Urothelium cell line (cell line): ENCODE measurements around the gene EIF6.
A peak's percentile ranks its signal among the peaks of the same experiment; 100 is the strongest.
"Not testable (repeated sequence)": the region's sequence is repeated elsewhere in the genome, so short reads cannot be mapped to it uniquely, and the experiment has no call there.

Experiments used
- DNase-seq: peaks from one replicate; pipeline ENCODE4 v3.0.0; 2011; ENCODE audit warnings: low spot score, mixed read lengths
- FAIRE-seq: peaks from 2 replicates; lab custom pipeline; 2011; peaks lifted over from hg19 to GRCh38; lab: Jason Lieb, UNC

Gene EIF6

GRCh38 chr20:35284267-35284991 lies at the start of gene EIF6:
EIF6 (minus strand) TSS chr20:35284772; CDS start chr20:35284487, 285 bp downstream.
- FAIRE-seq (no peak), DNase-seq (peak; percentile 94)

DNA sequence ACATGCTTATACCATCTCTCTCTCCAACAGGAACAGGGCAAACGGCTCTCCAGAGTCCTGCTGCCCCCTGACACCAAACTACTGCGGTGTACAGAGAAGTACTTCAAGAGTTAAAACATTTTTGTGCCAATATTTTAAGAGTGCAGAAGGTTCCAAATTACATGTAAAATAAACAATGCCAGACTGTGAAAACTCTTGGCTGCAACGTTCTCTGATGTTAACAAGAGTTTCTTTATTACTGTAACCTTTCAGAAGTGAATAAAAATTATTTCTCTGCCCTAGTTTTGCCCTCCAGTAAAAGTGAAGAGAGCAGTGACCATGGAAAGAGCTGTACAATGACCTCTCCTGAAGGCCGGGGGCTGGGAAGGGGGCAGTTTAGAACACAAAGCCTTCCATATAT lies 49.0 kb upstream of the EIF6 start:
- no peak for DNase-seq
- FAIRE-seq: no peak

DNA sequence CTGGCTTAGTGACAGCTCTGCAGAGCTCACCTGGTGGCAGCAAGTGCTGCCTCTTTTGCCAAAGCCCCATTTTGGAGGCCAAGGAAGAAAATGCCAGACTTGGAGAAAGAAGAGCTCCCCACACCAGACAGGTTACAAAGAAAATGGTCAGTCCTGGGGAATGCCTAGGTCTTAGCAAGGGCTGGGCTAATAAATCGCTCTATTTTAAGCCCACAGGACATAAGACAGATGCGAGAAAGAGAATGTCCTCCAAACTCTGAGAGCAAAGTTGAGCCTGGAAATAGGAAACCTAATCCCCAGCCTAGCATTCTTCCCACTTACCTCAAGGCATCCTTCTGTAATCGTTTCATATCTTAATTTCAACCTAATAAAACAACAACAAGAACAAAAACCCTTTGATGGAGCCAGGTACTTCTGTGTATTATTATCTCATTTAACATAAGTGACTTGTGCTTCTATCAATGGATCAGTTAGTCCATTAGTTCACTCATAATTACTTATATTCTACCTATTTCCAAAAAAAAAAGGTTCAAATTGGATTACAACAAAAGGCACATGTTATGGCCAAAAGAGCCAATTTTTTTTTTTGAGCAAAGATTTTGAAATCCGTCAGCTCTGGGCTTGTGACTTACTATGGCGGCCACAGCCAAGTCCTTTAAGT lies 48.1 kb upstream of the EIF6 start:
- no peak for FAIRE-seq
- no peak for DNase-seq

DNA sequence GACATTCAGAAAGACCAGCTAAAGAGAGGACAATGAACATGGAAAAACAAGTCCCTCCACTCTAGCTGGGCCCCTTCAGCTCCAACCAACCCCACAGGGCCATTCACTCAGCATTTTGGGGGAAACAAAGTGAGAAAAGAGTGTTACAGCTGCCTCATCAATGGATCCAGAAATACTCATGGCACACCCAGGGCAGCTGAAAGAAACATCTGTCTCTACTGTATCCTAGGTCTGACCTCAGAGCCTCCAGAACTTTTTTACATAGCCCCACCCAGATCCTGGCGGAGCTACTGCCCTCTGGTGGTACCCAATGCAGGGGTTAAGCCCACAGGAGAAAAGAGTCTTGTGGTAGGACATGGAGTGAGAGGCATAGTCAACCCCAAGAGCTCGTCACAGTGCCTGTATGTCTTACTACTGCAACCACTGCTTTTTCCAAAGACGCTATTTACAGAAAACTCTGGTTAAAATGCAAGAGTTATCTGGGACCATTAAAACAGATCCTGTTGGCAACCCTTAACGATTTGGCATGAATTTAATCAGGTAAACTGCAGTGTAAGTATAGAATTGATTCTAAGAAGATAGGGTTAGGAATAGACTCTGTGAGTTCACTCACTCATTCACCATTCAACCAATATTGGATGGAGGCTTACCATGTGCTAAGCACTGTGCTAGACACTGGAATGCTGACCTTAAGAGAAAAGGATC lies 45.0 kb upstream of the EIF6 start:
- FAIRE-seq (no peak), DNase-seq (peak; percentile 62)

GRCh38 chr20:35328689-35329088 lies 44.1 kb upstream of the EIF6 start:
- no peak for FAIRE-seq
- no peak for DNase-seq

GRCh38 chr20:35328095-35328685 lies 43.6 kb upstream of the EIF6 start:
- no peak for FAIRE-seq
- no peak for DNase-seq

- no peak for FAIRE-seq
- DNase-seq: no peak
Measured at GRCh38 chr20:35327074-35327976, 42.8 kb upstream of the EIF6 start.

DNA sequence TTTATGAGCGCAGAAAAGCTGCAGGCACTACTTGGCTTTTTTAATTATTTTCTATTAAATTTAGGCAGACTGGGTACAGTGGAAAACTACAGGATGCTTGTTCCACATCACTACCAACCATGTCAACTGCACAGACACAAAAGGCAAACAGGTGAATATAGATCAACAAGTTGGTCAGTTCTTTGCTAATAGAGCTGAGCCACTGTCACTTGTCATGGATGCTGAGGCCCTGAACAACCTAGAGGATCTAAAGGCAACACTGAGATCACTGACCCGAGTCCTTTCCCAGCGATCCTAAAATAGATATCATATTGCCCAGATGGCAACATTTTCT lies 42.1 kb upstream of the EIF6 start:
- FAIRE-seq (no peak), DNase-seq (no peak)

DNA sequence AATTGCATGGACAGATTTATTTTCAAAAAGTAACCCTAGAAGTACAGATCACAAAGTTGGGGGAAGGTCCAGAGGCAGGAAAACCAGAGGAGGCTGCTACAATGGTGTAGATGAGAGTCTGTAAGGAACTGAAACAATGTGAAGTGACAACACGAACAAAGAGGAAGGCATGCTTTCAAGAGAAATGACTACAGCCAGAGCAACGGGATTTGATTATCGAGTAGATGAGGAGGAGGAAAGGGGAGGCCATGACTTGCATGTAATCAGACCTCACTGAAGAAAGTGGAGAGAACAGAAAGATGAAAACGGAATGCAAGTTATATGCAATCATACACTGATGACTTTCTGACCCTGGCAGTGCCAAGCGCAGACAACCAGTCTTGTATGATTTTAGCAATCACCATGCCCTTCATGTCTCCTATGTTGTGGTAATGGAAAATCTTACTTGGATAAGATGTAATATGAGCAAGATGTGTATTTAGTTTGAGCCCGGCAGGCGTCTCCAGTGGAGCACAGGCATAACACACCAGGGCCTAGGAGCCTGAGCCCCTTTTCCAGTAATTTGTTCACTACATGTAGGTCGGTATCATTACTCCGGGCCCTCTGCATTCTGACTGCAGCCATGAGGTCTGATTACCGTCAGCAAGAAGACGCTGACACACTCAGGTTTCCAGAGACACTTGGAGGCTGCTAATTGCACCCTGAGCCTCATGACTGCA lies 41.6 kb upstream of the EIF6 start:
- DNase-seq (no peak), FAIRE-seq (no peak)

DNA sequence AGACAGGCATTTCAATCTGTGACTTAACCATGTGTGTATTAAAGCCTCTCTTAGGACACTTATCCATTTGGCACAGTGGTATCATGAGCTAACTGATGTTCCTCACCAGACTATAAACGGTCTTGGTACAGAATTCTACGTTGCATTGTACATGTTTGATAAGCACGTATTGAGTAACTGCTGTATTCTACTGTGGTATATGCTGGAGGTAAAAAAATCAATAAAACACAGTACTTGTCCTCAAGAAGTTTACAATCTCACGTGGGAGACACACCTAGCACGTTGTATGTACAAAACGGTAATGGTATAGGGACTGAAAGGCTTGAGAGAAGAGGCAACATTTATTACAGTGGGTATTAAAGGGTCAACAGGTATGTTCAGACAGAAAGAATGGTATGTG lies 40.8 kb upstream of the EIF6 start:
- FAIRE-seq (no peak), DNase-seq (no peak)

- DNase-seq: peak; percentile 78
- FAIRE-seq: no peak
Measured at GRCh38 chr20:35320396-35321126, 36.0 kb upstream of the EIF6 start.

GRCh38 chr20:35319871-35320197 lies 35.3 kb upstream of the EIF6 start:
- FAIRE-seq (no peak), DNase-seq (peak; percentile 55)

GRCh38 chr20:35319192-35319870 lies 34.8 kb upstream of the EIF6 start:
- DNase-seq: peak; percentile 60
- no peak for FAIRE-seq

DNA sequence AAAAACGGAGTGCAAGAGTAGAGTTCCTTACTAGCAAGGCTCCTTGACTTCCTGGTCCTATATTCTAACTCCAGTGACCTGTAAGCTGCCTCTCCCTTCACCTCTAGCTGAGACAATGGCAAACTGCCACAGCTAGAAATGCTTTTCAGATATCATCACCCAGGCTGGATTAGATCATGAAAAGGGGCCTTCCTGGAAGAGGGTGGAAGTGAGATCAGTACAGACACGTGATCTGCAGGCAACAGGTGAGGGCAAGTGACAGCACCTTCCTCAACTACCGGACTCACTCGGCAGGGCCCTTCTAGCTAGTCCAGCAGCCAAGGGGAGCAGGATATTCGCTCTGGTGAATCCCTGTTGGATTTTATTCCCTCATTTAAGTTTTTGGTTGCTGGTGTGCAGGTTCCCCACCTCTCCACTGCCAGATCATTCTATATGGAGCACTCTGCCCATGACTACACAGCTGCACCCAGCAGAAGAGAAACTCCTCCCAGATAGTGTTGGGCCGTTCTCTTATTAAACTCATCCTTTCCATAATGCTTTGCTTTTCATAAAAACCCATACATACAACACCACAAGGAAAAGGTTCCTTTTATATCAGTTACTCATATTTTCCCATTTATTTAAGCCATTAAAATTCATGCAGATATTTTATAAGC lies 34.1 kb upstream of the EIF6 start:
- FAIRE-seq: peak; percentile 96
- peak; percentile 86 for DNase-seq

DNA sequence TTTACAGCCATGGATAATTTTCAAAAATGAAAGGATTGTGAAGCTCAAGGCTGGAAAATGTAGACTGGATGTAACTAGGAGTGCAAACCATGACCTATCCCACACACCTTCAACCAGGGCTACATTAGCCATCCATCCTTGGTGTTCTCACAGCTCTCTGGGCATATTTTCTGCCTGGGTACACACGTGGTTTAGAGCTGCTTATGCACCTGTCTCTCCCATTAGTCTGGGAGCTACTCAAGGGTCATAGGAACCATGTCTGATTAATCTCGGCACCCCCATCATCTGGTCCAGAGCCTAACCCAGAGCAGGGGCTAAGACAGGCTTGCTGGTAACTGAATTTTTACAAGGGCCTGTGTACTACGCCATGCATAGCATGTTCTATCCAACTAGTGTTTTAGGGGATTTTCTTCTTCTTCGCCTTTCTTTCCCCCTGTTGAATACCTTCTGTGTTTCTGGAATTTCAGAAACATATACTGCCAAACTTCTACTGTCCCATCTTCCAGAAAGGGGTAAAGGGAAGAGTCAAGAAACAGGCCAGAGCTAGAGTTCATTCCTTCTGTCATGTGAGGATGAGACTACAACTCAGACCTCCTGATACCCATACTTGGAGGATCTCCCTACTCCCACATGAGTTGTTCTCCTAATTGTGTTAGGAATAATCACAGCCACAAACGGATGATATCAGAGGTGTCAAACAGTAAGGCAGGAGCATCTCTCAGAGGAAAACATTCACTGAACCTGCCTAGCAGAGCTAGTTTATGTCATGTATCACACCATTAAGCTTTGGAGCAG lies 33.0 kb upstream of the EIF6 start:
- FAIRE-seq (peak; percentile 17), DNase-seq (no peak)

- no peak for FAIRE-seq
- DNase-seq: no peak
Measured at GRCh38 chr20:35316086-35316485, 31.5 kb upstream of the EIF6 start.

GRCh38 chr20:35315632-35316020 lies 31.1 kb upstream of the EIF6 start:
- not testable (repeated sequence) for DNase-seq, FAIRE-seq
